ENCODE measurements around the gene GRIK5.

DNA sequence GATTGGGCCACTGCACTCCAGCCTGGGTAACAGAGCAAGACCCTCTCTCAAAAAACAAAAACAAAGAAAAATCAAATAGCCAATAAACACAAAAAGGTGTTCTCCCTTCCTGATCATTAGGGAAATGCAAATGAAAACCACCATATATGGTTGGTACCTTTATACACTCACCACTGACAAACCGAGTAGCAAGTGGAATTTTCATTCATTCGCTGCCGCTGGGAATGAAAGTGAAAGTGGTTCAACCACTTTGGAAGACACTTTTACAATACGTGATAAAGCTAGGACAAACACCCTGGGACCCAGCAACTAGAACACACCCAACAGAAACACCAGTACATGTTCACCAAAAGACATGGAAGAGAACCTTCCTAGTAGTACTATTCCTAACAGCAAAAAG lies 21.0 kb downstream of the GRIK5 start:
- TF ChIP-seq POLR2A (IDR thresholded peaks at IDR 0.05; ENCODE audit: low read depth, low read length) (no peak), TAF1 (IDR thresholded peaks at IDR 0.05; ENCODE audit: low read depth, low read length) (no peak), POLR2AphosphoS5 (IDR thresholded peaks at IDR 0.05; ENCODE audit: low read depth, low read length) (no peak), POU2F2 (IDR thresholded peaks at IDR 0.05; ENCODE audit: low read depth, low read length) (no peak), SPI1 (IDR thresholded peaks at IDR 0.05; ENCODE audit: low read depth, low read length) (no peak)

Data from GM12891 (cell line).